Lower leg skin (tissue), 4 donors: ENCODE data around the gene CPNE6. TPM values are rescaled to one million over a fixed set of nuclear protein-coding genes. Genes with fewer than 3 reads are reported as not detected.

Source experiments
- DNase-seq, 2 donors: peaks; one replicate each; pipeline ENCODE4 v3.0.0-alpha.2; 2019; ENCODE audit warnings: low spot score in 2 of 2
- H3K4me3 ChIP-seq: fragments of 200-600 bp; sonication (generic); 2 replicates; pipeline ENCODE4 v1.5.1; 2017; ENCODE audit warnings: mild to moderate bottlenecking, low read depth; ENCODE audit not compliant: poor library complexity, severe bottlenecking
- CTCF ChIP-seq, 3 donors: fragments of 450-650 bp; IDR thresholded peaks; one replicate each; pipeline ENCODE4 v1.5.1; 2016; ENCODE audit warnings: antibody characterized with exemption in 3 of 3, mild to moderate bottlenecking in 3 of 3, moderate library complexity in 2 of 3
- POLR2A ChIP-seq, 2 donors: fragments of 450-650 bp; IDR thresholded peaks; one replicate each; pipeline ENCODE4 v1.6.1; 2016 to 2017; ENCODE audit warnings: antibody characterized with exemption in 2 of 2, mild to moderate bottlenecking in 1 of 2, moderate library complexity in 1 of 2
- WGBS, 2 donors: methylation state at CpG; one replicate each; pipeline ENCODE4 v1.1.5; 2018; 5-methylcytosine and 5-hydroxymethylcytosine counted together
- intact Hi-C: fragments of 100-400 bp; cut with DNase I; formaldehyde crosslinking; loops from one replicate; pipeline ENCODE4 v1.15.0; 2023; ENCODE audit warnings: low total_unique reads
- total RNA-seq, 4 donors: library from RNA; depleted of rRNA; stranded (reverse); fragments of >200 nt; gene quantifications; one replicate each; pipeline ENCODE4 v1.1.0, GENCODE V29; 2016

CPNE6 gene
- total RNA-seq, 4 donors from 2014 or later, result 0.39 TPM; not detected in 3

GRCh38 chr14:24095271-24096068 lies 24.1 kb downstream of the CPNE6 start:
- H3K4me3 ChIP-seq, result peak overlapping the region; percentile 73
- DNase-seq, result peak; percentile 44 to 92
- intact Hi-C loops, result loop anchor here (10.0 kb wide), 1 partner anchor 81 kb away; no protein-coding TSS in a partner anchor
- WGBS, 2 donors, result 40 to 46% methylated on average over 12 of the region's 12 CpGs
- TF ChIP-seq CTCF (IDR thresholded peaks at IDR 0.05) (peak in 1 of 3 donors; percentile 91), POLR2A (IDR thresholded peaks at IDR 0.05) (no peak)

GRCh38 chr14:24096545-24097181 lies 25.3 kb downstream of the CPNE6 start:
- DNase-seq, result no peak
- TF ChIP-seq CTCF (IDR thresholded peaks at IDR 0.05) (no peak), POLR2A (IDR thresholded peaks at IDR 0.05) (no peak)
- WGBS, 2 donors, result 93 to 94% methylated on average over 8 of the region's 8 CpGs
- H3K4me3 ChIP-seq, result no peak overlapping the region
- intact Hi-C loops, result loop anchor here (10.0 kb wide), 1 partner anchor 82 kb away; no protein-coding TSS in a partner anchor

GRCh38 chr14:24098229-24098926 lies 27.0 kb downstream of the CPNE6 start:
- no peak overlapping the region for H3K4me3 ChIP-seq
- no peak for TF ChIP-seq POLR2A (IDR thresholded peaks at IDR 0.05)
- TF ChIP-seq CTCF (IDR thresholded peaks at IDR 0.05), result no peak
- intact Hi-C loops, result loop anchor here (10.0 kb wide), 1 partner anchor 84 kb away; no protein-coding TSS in a partner anchor
- no peak for DNase-seq
- 94 to 96% methylated on average over 15 to 16 of the region's 16 CpGs for WGBS, 2 donors

GRCh38 chr14:24098927-24099813 lies 27.8 kb downstream of the CPNE6 start:
- no peak for DNase-seq
- intact Hi-C loops, result loop anchor here (10.0 kb wide), 1 partner anchor 84 kb away; no protein-coding TSS in a partner anchor
- no peak overlapping the region for H3K4me3 ChIP-seq
- 81 to 87% methylated on average over 17 of the region's 17 CpGs for WGBS, 2 donors
- TF ChIP-seq POLR2A (IDR thresholded peaks at IDR 0.05), result no peak
- no peak for TF ChIP-seq CTCF (IDR thresholded peaks at IDR 0.05)
